ENCODE results near the gene SRRM3. TPM values are rescaled to one million over a fixed set of nuclear protein-coding genes. Genes with fewer than 3 reads are reported as not detected.
"Not testable (repeated sequence)": the region's sequence is repeated elsewhere in the genome, so short reads cannot be mapped to it uniquely, and the experiment has no call there.

The SRRM3 gene
- total and polyA plus RNA-seq, 12 donors = 5.6 to 140 (median 33.3) TPM

GRCh38 chr7:76310102-76310957 lies 108.6 kb downstream of the SRRM3 start:
- Histone ChIP-seq H3K4me1 (replicated peaks in 1 of 2) (peaks cover 7 to 12% of the 10 kb centered on the region in 2 donors), H3K4me3 (no peak overlapping the region), H3K36me3 (replicated peaks in 1 of 2) (no peaks in the 10 kb centered on the region), H3K27me3 (no peaks in the 10 kb centered on the region), H3K9me3 (replicated peaks in 1 of 3) (no peaks in the 10 kb centered on the region), H3K27ac (peak overlapping the region in 4 of 5 donors; percentile 12 to 80 (median 72))
- intact Hi-C loops (cut with DNase I) = no loop called here
- DNase-seq = peak; percentile 82 to 92 (median 85)
- TF ChIP-seq POLR2A (IDR thresholded peaks at IDR 0.05) (peak in 1 of 2 donors; percentile 34), CTCF (IDR thresholded peaks at IDR 0.05) (no peak)
- WGBS, 4 donors = 36 to 55% (median 45%) methylated on average over 18 to 21 of the region's 21 CpGs

- peaks cover 5 to 10% of the 10 kb centered on the region in 2 donors for H3K4me1 ChIP-seq (replicated peaks in 1 of 2)
- 90 to 100% (median 95%) methylated on average over 6 of the region's 6 CpGs for WGBS, 4 donors
- H3K27me3 ChIP-seq; H3K4me3 ChIP-seq; DNase-seq; intact Hi-C loops (cut with DNase I); H3K36me3 ChIP-seq (replicated peaks in 1 of 2); H3K27ac ChIP-seq; H3K9me3 ChIP-seq (replicated peaks in 1 of 3): not testable (repeated sequence)
Observed at GRCh38 chr7:76311838-76312237, 110.1 kb downstream of the SRRM3 start.

GRCh38 chr7:76314042-76314721 lies 112.5 kb downstream of the SRRM3 start:
- peak overlapping the region in 1 of 5 donors; percentile 57 for H3K27ac ChIP-seq

GRCh38 chr7:76314740-76315139 lies 113.0 kb downstream of the SRRM3 start:
- not testable (repeated sequence) for H3K4me3 ChIP-seq; H3K9me3 ChIP-seq (replicated peaks in 1 of 3); H3K27me3 ChIP-seq; H3K36me3 ChIP-seq (replicated peaks in 1 of 2); DNase-seq
- intact Hi-C loops (cut with DNase I) = loop anchor here (2.0 kb wide), 2 partner anchors 24 to 136 kb away; no protein-coding TSS in a partner anchor
- Histone ChIP-seq H3K27ac (peak overlapping the region in 1 of 5 donors; percentile 57), H3K4me1 (replicated peaks in 1 of 2) (peaks cover 8 to 26% of the 10 kb centered on the region in 2 donors)
- 59 to 72% (median 60%) methylated on average over 6 of the region's 6 CpGs for WGBS, 4 donors

More at GRCh38 chr7:76314042-76314721, 112.5 kb downstream of the SRRM3 start:
- intact Hi-C loops (cut with DNase I) = loop anchor here (2.0 kb wide), 2 partner anchors 23 to 135 kb away; no protein-coding TSS in a partner anchor
- Histone ChIP-seq H3K4me1 (replicated peaks in 1 of 2) (peaks cover 8 to 21% of the 10 kb centered on the region in 2 donors), H3K27me3 (no peaks in the 10 kb centered on the region), H3K36me3 (replicated peaks in 1 of 2) (no peaks in the 10 kb centered on the region), H3K9me3 (replicated peaks in 1 of 3) (no peaks in the 10 kb centered on the region), H3K4me3 (no peak overlapping the region)
- TF ChIP-seq POLR2A (IDR thresholded peaks at IDR 0.05) (peak; percentile 15 to 54), CTCF (IDR thresholded peaks at IDR 0.05) (peak; percentile 100)
- WGBS, 4 donors = 4 to 11% (median 7%) methylated on average over 11 to 15 of the region's 15 CpGs
- peak; percentile 94 to 99 (median 98) for DNase-seq

GRCh38 chr7:76315364-76315763 lies 113.7 kb downstream of the SRRM3 start:
- H3K36me3 ChIP-seq (replicated peaks in 1 of 2) = no peaks in the 10 kb centered on the region
- intact Hi-C loops (cut with DNase I) = loop anchor here (2.0 kb wide), 2 partner anchors 25 to 137 kb away; no protein-coding TSS in a partner anchor

More at GRCh38 chr7:76315364-76315763, 113.7 kb downstream of the SRRM3 start:
- DNase-seq = peak in 1 of 7 donors; percentile 59
- H3K9me3 ChIP-seq (replicated peaks in 1 of 3) = no peaks in the 10 kb centered on the region
- H3K4me3 ChIP-seq = no peak overlapping the region
- no peak for TF ChIP-seq CTCF (IDR thresholded peaks at IDR 0.05)
- no peak for TF ChIP-seq POLR2A (IDR thresholded peaks at IDR 0.05)
- H3K27me3 ChIP-seq = no peaks in the 10 kb centered on the region
- peaks cover 8 to 25% of the 10 kb centered on the region in 2 donors for H3K4me1 ChIP-seq (replicated peaks in 1 of 2)
- 63 to 79% (median 70%) methylated on average over 4 to 5 of the region's 5 CpGs for WGBS, 4 donors
- H3K27ac ChIP-seq = no peak overlapping the region
